ENCODE data around the gene ATPAF1.

DNA sequence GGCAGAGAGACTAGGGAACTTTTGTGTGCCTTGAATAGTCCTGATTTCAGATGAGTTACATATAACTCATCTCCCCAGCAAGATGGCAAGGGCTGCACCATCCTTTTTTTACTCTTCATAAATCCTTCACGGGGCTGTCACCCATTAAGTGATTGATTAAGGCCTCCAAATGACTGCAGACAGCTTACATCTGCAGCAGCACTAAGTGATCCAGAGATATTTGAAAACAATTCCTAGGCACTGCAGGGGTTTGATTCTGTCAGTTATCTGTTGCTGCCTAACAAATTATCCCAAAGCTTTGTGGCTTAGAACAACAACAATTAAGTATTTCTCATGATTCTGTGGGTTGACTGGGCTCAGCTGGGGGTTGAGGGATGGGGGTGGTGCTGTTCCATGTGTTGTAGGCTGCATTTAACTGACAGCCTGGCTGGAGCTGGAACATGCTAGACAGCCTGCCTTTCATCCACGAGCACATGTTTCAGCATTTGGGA is 22.8 kb upstream of the ATPAF1 start:
- TF ChIP-seq POLR2A (IDR thresholded peaks at IDR 0.05; ENCODE audit: low read length): no peak
- no peak for TF ChIP-seq GATA1 (IDR thresholded peaks at IDR 0.05; ENCODE audit: low read depth, low read length)
